GM12892 (cell line): ENCODE data around the gene TMEM92.
A peak's percentile ranks its signal among the peaks of the same experiment; 100 is the strongest.

Experiments
- DNase-seq: peaks from one replicate; pipeline ENCODE4 v3.0.0; 2011; ENCODE audit not compliant: insufficient read length
- FAIRE-seq: peaks from 2 replicates; lab custom pipeline; 2011; peaks lifted over from hg19 to GRCh38; lab: Jason Lieb, UNC
- POLR2A ChIP-seq: IDR thresholded peaks from 2 replicates; pipeline ENCODE4 v1.6.1; 2011; ENCODE audit warnings: low read depth, low read length, control low read depth
- POLR2AphosphoS5 ChIP-seq: IDR thresholded peaks from 2 replicates; pipeline ENCODE4 v1.6.1; 2011; ENCODE audit warnings: low read depth, low read length, control low read depth
- TAF1 ChIP-seq: IDR thresholded peaks from 2 replicates; pipeline ENCODE4 v1.6.1; 2011; ENCODE audit warnings: low read depth, mild to moderate bottlenecking, control low read depth, low read length, borderline replicate concordance

TMEM92 gene

DNA sequence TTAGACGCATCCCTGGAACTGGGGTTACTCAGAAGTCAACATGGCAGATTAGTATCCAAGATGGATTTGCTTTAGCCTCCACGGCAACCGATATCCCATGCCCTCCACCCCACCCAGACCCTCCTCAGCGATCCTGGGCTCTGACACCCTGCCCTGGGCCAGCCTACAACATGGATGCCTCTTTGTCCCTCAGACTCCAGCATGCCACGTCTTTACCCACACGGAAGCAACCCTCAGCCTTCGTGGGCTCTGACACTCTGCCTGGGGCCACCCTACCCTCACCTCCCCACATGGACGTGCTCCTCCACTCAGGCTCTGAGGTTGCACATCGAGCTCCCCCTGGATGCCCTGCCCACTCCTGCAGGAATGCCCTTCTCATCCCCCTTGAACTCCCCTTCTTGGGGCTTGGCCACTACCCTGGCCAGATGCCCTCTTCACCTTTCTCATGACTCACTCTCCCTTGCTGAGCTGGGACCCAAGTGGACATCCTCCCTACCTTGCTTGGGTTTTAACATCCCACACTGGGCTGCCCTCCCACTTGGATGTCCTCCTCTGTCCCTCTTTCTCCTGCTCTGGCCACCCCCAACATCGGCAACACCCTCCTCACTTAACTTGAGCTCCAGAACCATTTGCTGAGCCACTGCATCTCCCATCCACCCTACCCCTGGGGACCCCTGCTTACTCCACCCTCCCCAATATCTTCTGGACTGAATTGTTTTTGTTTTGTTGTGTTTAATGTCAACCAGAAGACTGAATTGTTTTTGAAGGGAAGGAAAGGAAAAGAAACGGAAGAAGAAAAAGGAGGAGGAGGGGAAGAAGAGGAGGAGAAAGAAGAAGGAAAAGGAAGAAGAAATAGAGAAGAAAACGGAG, 18.3 kb upstream of the TMEM92 start:
- FAIRE-seq: no peak
- peak; percentile 8 for DNase-seq
- no peak for TF ChIP-seq TAF1
- TF ChIP-seq POLR2A: no peak
- TF ChIP-seq POLR2AphosphoS5: no peak

GRCh38 chr17:50256826-50257618, 17.2 kb upstream of the TMEM92 start:
- TF ChIP-seq POLR2AphosphoS5 (no peak), POLR2A (no peak), TAF1 (no peak)
- FAIRE-seq (no peak), DNase-seq (peak; percentile 18)

DNA sequence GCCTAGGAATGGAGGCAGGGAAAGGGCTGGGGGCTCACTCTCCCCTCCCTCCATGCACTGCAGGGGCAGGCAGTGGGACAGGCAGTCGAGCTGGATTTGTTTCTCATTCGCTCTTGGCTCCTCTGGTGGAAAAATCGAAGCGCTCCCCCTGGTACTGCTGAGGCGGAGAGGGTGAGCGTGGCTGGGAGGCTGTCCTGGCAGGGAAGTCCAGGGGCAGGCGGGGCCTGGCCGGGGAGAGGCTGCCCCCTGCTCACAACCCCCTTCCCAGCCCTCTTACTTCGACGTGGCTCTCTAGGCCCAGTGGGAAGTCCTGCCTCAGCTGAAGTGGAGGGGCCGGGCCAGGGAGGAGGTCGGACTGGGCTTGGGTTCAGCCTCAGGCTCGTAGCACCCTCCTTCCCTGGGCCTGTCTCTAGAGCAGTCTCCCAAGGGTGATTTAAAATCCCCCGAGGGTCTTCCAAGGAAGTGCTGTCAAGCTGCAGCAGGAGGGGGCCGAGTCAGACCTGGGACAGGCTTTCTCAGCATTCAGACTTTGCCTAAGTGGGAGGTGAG, 16.5 kb upstream of the TMEM92 start:
- no peak for TF ChIP-seq POLR2A
- no peak for TF ChIP-seq POLR2AphosphoS5
- TF ChIP-seq TAF1: no peak
- DNase-seq (peak; percentile 20), FAIRE-seq (no peak)

- DNase-seq (peak; percentile 19), FAIRE-seq (no peak)
- TF ChIP-seq TAF1 (no peak), POLR2AphosphoS5 (no peak), POLR2A (no peak)
These were observed 15.4 kb upstream of the TMEM92 start for GRCh38 chr17:50258647-50259476.

DNA sequence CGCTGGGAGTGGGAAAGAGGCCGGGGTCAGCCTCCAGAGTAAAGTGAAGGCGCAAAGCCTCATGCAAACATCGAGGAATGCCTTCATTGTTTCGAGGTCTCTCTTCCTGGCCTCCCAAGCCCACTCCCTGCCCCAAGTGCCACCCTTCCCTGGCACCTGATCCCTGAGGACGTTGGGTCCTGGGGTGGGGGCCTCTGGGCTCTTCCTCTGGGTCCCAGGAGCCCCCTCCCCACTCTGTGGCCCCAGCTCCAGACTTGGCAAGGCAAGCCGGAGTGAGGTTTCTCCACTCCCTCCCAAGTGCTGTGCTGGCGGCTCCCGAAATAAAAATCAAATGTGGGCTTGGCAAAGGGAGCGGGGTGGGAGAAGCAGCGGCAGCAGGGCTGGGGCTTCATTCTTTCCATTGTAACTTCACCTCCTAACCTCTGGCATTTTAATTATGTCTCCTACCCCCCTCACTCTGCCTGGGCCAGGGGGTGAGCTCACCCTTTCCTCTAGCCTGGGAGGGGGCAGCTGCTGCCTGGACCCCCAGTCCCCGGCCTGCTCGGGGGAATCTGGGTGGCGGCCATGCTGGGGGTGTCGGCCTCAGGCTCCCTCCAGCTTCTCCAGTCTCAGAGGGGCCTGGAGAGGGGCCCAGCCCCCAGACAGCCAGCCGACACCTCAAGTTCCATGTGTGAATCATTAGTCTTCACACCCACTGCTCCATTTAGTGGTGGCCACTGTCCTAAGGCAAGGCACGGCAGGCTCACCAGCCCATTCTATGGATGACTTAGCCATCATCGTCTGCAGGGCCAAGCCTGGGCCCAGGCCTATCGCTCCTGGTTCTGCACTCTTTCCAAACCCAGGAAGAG, 14.6 kb upstream of the TMEM92 start:
- FAIRE-seq: no peak
- peak; percentile 11 for DNase-seq
- TF ChIP-seq POLR2A (no peak), POLR2AphosphoS5 (no peak), TAF1 (no peak)

DNA sequence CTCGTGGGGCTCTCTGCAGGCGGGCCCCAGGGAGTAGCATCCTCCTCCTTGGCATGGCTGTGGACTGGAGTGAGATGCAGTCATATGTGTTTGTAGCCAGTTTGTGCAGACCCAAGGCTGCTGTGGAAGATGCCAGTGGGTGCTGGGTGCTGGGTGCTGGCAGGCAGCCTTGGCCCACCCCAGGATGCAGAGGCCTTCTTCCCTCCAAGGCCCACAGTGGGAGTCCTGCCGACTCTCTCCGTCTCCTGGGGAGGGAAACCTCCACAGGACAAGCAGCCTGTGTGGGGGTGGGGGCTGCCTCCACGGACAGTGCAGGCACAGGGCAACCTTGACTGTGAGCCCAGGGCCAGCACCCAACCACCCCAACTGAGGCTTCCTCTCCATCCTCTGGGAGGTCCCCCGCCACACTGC, 13.8 kb upstream of the TMEM92 start:
- peak; percentile 8 for DNase-seq
- TF ChIP-seq TAF1: no peak
- no peak for TF ChIP-seq POLR2A
- TF ChIP-seq POLR2AphosphoS5: no peak
- no peak for FAIRE-seq

- TF ChIP-seq POLR2AphosphoS5 (no peak), TAF1 (no peak), POLR2A (no peak)
- DNase-seq (peak; percentile 12), FAIRE-seq (no peak)
These were observed 13.0 kb upstream of the TMEM92 start for GRCh38 chr17:50261051-50261915.

DNA sequence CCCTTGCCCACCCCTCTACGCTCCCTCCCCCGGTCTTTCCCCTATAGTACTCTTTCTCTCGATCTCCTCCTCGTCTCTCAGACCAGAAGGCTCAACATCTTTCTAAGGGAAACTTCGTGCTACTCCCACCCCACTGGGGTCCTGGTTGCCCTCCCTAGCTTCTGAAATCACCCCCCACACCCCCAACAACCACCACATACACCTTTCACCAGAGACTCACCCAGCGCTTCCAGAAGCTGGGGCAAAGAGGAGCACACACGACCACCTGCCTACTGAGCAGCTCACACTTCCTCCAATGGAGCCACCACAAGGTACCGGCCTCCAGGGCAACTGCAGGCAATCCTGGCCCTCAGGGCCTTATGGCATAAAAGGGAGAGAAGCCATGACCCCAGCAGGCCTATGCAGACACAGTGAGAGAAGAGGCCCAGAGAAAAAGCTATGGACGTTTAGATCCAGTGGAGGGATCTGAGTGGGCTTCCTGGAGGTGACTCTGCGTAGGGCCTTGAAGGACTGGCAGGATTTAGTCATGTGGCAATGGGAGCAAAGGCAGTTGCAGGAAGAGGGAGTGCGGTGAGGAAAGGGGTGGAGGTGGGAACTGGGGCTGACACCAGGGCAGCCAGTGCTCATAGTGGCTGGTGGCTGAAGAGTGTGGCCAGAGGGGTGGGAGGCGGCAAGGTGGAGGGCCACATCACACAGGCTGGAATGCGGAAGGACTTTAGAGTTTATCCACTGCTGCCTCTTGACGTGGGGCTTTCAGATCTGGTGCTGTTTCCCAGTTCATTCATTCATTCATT, 12.1 kb upstream of the TMEM92 start:
- TF ChIP-seq POLR2AphosphoS5 (no peak), POLR2A (no peak), TAF1 (no peak)
- FAIRE-seq (no peak), DNase-seq (peak; percentile 12)
